Parathyroid adenoma (tissue), 2 donors: ENCODE measurements around the gene FHL3.
A peak's percentile ranks its signal among the peaks of the same experiment; 100 is the strongest.

Experiments
- H2AFZ ChIP-seq: fragments of 300-600 bp; sonication (generic); one replicate; pipeline ENCODE4 v1.7.0; 2017; ENCODE audit warnings: antibody characterized with exemption, mild to moderate bottlenecking
- H3K27ac ChIP-seq: fragments of 300-600 bp; sonication (generic); one replicate; pipeline ENCODE4 v1.7.0; 2017
- H3K27me3 ChIP-seq: fragments of 300-600 bp; sonication (generic); one replicate; pipeline ENCODE4 v1.7.0; 2017; ENCODE audit warnings: low read length; ENCODE audit not compliant: control insufficient read depth, insufficient read depth
- H3K36me3 ChIP-seq: fragments of 300-600 bp; sonication (generic); one replicate; pipeline ENCODE4 v1.7.0; 2017; ENCODE audit warnings: low read length; ENCODE audit not compliant: control insufficient read depth, insufficient read depth
- H3K4me1 ChIP-seq: fragments of 300-600 bp; sonication (generic); one replicate; pipeline ENCODE4 v1.7.0; 2017; ENCODE audit warnings: control low read depth
- H3K4me2 ChIP-seq: fragments of 300-600 bp; sonication (generic); one replicate; pipeline ENCODE4 v1.7.0; 2017; ENCODE audit warnings: low read length
- H3K4me3 ChIP-seq: fragments of 300-600 bp; sonication (generic); one replicate; pipeline ENCODE4 v1.7.0; 2017; ENCODE audit warnings: low read depth, low read length
- H3K79me2 ChIP-seq: fragments of 300-600 bp; sonication (generic); one replicate; pipeline ENCODE4 v1.7.0; 2017; ENCODE audit warnings: control low read depth
- H3K9ac ChIP-seq: fragments of 300-600 bp; sonication (generic); one replicate; pipeline ENCODE4 v1.7.0; 2017; ENCODE audit warnings: mild to moderate bottlenecking
- H3K9me3 ChIP-seq: fragments of 300-600 bp; sonication (generic); one replicate; pipeline ENCODE4 v1.7.0; 2017; ENCODE audit warnings: low read length; ENCODE audit not compliant: control insufficient read depth
- CTCF ChIP-seq: fragments of 300-600 bp; sonication (generic); IDR thresholded peaks from one replicate; pipeline ENCODE4 v1.7.0; 2017; ENCODE audit warnings: antibody characterized with exemption, mild to moderate bottlenecking
- donor health status: primary hyperparathyroidism.

The FHL3 gene

GRCh38 chr1:38000233-38000528 lies 5.1 kb downstream of the FHL3 start:
- no peaks in the 10 kb centered on the region for H3K36me3 ChIP-seq
- peak overlapping the region; percentile 72 for H3K27ac ChIP-seq
- no peak overlapping the region for H3K9ac ChIP-seq
- TF ChIP-seq CTCF, result no peak
- H3K27me3 ChIP-seq, result no peaks in the 10 kb centered on the region
- H3K9me3 ChIP-seq, result no peaks in the 10 kb centered on the region
- H3K79me2 ChIP-seq, result no peaks in the 10 kb centered on the region
- no peak overlapping the region for H2AFZ ChIP-seq
- no peak overlapping the region for H3K4me3 ChIP-seq
- peaks cover 4% of the 10 kb centered on the region for H3K4me1 ChIP-seq
- H3K4me2 ChIP-seq, result no peak overlapping the region

- Histone ChIP-seq H3K79me2 (no peaks in the 10 kb centered on the region), H3K4me1 (peaks cover 4% of the 10 kb centered on the region), H3K4me3 (no peak overlapping the region), H3K4me2 (no peak overlapping the region), H3K9ac (no peak overlapping the region), H3K27me3 (no peaks in the 10 kb centered on the region), H3K36me3 (no peaks in the 10 kb centered on the region), H3K9me3 (no peaks in the 10 kb centered on the region), H3K27ac (peak overlapping the region; percentile 72), H2AFZ (no peak overlapping the region)
- no peak for TF ChIP-seq CTCF
These were observed 5.7 kb downstream of the FHL3 start for GRCh38 chr1:37999430-38000232.

GRCh38 chr1:37998913-37999429 lies 6.3 kb downstream of the FHL3 start:
- Histone ChIP-seq H3K4me2 (no peak overlapping the region), H3K4me1 (no peaks in the 10 kb centered on the region), H3K27ac (peak overlapping the region; percentile 72), H3K36me3 (no peaks in the 10 kb centered on the region), H3K27me3 (no peaks in the 10 kb centered on the region), H3K4me3 (no peak overlapping the region), H3K79me2 (no peaks in the 10 kb centered on the region), H3K9ac (no peak overlapping the region), H2AFZ (no peak overlapping the region), H3K9me3 (no peaks in the 10 kb centered on the region)
- no peak for TF ChIP-seq CTCF

GRCh38 chr1:37998089-37998808 lies 7.1 kb downstream of the FHL3 start:
- Histone ChIP-seq H3K27ac (no peak overlapping the region), H3K4me1 (no peaks in the 10 kb centered on the region), H3K9me3 (no peaks in the 10 kb centered on the region), H3K9ac (no peak overlapping the region), H2AFZ (no peak overlapping the region), H3K4me3 (no peak overlapping the region), H3K79me2 (no peaks in the 10 kb centered on the region), H3K4me2 (no peak overlapping the region), H3K27me3 (no peaks in the 10 kb centered on the region), H3K36me3 (no peaks in the 10 kb centered on the region)
- no peak for TF ChIP-seq CTCF
